SH-SY5Y (cell line): ENCODE data around the gene LEKR1.

Experiments used
- GATA2 ChIP-seq: IDR thresholded peaks from 2 replicates; pipeline ENCODE4 v1.6.1; 2011; ENCODE audit warnings: mild to moderate bottlenecking, low read depth, low read length
- GATA3 ChIP-seq: IDR thresholded peaks from 2 replicates; pipeline ENCODE4 v1.6.1; 2011; ENCODE audit warnings: low read depth, mild to moderate bottlenecking, low read length, moderate library complexity

LEKR1 gene

DNA sequence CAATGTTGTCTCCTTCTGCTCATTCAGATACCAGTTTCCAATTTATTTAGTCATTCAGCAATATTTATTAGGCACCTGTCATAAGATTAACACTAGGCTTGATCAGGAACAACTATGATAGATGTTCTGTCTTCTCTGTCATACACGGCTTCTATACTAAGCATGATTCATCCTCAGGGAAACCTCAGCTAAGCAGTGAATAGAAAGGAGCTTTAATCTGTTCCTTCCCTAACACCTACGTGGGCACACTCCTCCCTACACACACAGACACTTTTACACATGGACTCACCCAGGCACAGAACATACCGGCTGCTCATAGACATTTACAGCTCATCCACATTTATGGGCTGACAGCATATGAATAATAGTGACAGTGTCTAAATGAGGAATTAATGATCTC lies 136.9 kb downstream of the LEKR1 start:
- TF ChIP-seq GATA3 (no peak), GATA2 (no peak)

DNA sequence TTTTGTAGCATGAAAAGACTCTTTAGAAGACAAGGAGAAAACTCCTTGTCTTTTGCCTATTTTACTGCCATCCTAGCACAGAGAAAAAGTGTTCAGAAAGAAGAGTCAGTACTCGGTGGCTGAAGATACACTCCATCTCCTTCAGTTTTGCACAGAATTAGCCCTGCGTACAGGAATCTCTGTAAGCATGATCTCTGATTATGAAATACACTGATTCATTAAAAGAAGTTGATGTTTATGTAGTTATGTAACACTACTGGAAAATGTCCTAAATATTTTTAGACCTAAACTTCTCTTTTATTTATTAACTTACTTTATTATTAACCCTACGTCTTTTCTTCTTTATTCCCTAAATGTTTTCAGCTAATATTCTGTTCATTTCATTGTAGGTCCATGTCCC lies 138.4 kb downstream of the LEKR1 start:
- no peak for TF ChIP-seq GATA2

DNA sequence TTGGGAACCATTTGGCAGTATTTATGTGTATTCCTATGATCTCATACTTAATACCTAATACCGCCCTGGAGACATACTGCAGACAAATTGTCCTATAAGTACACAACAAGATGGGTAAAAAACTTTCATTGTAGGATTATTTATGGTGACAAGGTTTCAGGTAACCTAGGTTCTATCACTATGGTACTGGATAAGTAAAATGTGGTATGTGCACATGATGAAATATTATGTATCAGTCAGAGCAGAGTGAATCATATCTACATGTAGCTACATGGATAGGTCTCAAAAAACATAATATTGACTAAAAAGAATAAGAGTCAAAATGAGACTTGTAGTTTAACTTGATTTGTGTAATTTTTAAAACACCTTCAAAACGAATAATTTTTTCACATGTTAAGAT lies 147.8 kb downstream of the LEKR1 start:
- TF ChIP-seq GATA3 (no peak), GATA2 (no peak)

DNA sequence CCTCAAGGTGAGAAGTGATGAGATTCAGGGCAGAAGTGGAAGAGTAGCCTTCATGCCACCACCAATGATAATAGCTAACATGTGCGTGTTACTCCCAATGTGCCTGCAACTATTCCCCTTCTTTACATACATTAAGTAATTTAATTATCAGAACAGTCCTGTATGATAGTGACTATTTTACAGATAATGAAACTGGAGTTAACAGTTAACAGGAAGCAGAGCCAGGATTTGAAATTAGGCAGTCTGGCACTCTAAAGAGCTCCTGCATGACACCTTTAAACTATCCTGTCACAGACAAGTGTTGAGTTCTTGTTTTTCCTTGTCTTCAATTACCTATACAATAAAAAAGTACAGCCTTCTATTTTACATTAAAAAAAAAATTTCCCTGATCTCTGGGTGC lies 148.8 kb downstream of the LEKR1 start:
- no peak for TF ChIP-seq GATA2
- no peak for TF ChIP-seq GATA3

DNA sequence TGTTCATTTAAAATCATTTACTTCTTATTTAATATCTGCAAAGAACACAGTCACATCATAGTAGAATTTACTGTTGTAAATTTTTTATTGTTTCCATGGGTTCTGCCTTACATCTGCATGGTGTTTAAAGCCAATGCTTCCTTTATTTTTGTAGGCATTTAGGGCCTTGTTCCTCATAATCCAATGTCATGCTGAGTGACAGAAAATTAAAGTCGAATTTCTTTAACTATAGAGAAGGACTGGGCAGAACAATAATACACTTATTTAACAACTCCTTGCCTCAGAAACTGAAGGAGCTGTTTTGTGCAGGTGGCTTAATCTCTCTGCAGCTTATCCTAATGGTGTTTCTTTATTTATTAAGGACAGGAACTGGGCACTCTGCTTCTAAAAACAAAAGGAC lies 149.6 kb downstream of the LEKR1 start:
- TF ChIP-seq GATA2: no peak
- no peak for TF ChIP-seq GATA3

DNA sequence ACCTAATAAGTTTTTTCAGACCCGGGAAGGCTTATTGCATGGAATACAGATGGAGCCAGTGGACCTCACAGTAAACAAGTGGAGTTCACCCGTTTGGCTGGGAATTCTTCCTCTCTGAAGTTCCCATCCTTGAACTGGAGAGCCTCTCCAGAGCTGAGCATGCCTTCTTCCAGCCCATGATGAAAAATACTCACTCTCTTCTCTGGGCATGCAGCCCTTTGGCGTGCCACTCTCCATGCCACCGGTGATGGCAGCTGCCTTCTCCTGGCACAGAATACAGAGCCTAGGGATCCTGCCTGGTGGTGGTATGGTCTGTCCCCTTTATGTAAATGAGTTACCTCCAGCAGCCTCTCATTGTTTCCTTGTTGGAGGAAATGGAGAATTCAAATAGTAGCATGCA lies 150.8 kb downstream of the LEKR1 start:
- TF ChIP-seq GATA2: no peak
- TF ChIP-seq GATA3: no peak

DNA sequence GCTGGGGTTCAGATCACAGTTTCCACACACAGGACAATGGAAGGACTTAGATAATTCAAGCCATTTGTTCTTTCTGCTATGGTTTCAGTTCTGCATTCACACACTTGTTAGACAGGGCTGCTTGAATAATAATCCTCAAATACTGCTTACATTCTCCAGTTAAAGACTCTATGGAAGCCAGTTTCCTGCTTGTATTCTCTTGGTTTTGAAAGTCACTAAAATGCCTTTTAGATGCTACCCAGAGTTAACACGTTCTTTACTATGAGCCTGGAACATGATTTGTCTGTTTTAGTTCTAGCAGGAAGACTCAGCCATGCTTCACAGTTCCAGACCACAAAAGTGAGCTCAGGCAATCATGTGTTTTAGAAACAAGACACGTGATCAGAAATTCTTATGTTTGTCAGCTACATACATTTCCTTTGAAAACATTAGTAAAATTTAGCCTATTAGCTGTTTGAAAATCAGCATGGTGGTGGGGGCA lies 152.4 kb downstream of the LEKR1 start:
- no peak for TF ChIP-seq GATA2
- no peak for TF ChIP-seq GATA3

DNA sequence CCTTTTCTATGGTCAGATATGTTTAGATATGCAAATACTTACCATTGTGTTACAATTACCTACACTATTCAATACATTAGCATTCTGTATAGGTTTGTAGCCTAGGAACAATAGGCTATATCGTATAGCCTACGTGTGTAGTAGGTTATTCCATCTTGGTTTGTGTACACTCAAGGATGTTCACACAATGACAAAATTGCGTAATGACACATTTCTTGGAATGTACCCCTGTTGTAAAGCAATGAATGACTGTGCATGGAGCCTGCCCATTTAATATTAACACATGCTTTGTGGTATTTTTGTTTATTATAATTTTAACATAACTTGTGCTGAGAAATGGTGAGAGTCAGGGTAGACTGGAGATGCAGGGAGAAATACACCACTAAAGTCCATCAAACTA lies 154.9 kb downstream of the LEKR1 start:
- TF ChIP-seq GATA3 (no peak), GATA2 (no peak)

DNA sequence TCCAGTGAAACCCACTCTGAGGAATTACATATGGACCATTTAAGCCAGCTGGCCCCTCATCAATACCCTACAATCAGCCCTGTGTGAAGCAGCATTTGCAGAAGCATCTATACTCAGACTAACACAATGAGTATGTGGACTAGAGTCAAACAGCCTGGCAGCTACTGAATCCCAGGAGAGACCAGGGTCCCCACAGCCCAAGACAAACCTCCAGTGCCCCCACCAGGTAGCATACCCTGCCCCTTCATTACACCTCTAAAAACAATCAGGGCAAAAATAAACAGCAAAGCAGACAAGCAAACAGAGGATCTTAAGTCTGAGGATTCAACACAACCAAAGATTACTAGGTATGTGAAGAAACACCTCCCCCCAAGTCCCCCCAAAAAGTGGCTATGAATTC lies 157.4 kb downstream of the LEKR1 start:
- TF ChIP-seq GATA3 (no peak), GATA2 (no peak)

DNA sequence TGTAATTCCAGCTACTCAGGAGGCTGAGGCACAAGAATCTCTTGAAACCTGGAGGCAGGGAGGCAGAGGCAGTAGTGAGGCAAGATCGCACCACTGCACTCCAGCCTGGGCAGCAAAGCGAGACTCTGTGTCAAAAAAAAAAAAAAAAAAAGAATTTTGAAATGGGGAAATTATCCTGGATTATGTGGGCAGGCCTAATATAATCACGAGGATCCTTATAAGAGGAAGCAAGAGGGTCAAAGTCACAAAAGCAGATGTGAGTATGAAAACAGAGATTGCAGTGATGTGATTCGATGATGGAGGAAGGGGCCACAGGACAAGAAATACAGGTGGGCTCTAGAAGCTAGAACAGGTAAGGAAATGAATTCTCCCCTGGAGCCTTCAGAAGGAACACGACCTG lies 159.6 kb downstream of the LEKR1 start:
- TF ChIP-seq GATA2 (no peak), GATA3 (no peak)

DNA sequence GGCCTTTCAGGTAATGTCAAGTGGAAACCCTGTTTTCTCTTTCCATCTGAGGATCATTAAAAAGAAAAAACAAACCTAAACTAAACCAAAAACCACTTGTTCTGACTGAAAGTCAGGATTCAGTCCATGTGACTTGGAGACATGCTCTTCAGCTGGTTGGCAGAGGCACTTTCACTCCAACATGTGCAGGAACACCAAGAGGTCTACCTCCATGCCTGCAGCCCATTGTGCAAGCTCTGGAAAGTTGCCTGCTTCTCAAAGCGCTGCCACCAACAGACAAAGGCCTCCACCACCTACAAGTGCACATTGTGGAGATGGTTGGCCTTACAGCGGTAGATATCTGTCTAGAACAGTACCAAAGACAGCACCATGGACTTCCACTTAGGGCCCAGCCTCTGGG lies 161.8 kb downstream of the LEKR1 start:
- TF ChIP-seq GATA2: no peak

DNA sequence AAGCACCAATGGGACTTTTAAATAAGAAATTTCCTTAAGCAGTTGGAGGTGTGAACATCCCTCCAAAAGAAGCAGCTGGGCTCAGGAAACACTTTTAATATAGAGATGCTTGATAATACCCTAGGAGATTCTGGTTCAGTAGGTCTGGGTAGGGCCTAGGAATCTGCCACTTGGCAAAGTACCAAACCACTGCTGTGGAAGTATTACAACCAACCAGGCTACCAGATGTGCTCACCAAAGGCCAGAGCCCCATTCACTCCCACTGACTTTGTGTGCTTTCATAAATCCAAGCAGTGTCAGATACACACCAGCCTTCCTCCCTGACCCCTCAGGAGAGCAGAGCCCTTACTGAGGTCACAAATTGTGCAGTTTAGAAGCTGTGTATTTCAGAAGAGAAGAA lies 171.2 kb downstream of the LEKR1 start:
- TF ChIP-seq GATA3: no peak
- no peak for TF ChIP-seq GATA2

DNA sequence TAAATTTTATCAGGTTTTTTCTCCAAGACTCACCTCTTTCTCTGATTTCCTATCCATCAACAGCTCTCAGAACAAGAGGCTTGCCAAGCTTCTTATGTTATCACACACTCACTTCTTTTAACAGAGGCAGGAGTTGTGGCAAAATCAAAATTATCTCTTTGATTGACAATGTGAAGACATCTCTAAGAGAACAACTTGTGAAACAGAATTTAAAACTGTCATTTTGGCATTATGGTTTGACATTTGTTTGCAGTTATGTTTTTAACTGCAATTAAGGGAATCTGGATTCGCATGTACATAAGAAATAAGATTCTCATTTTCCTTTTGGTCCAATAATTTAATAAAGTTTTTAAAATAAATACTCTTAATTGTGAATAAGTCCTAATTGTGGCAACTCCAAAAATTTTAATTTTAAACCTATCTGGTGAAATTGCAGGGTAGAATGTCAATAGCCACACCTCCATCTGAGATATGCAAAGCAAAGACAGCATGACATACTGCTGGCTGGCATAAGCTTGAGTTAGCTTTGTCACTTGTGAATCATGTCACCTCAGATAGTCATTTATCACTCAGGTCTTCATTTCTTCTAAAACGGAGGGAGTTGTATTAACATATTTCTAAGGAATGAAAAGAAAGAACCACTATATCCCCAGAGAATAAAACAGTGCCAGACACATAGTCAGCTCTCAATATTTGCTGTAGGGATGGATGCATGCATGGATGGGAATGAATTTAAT lies 175.2 kb downstream of the LEKR1 start:
- TF ChIP-seq GATA3 (no peak), GATA2 (no peak)

DNA sequence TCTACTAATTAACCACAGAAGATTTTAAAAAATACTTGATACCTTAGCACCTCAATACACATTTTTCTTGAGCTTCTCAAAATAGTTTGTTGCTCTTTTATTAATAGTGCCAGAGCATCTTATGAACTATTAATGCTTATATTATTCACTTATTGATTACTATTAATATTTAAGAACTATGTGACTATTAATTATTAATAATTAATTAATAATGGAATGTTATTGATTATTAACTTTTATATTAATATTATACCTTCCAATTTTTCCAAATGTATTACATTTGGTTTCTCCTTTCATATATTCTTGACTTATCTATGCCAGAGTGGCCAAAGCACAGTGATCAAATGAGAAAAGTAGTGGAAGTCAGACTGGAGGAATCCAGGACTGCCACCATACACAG lies 195.5 kb downstream of the LEKR1 start:
- TF ChIP-seq GATA3 (no peak), GATA2 (no peak)

DNA sequence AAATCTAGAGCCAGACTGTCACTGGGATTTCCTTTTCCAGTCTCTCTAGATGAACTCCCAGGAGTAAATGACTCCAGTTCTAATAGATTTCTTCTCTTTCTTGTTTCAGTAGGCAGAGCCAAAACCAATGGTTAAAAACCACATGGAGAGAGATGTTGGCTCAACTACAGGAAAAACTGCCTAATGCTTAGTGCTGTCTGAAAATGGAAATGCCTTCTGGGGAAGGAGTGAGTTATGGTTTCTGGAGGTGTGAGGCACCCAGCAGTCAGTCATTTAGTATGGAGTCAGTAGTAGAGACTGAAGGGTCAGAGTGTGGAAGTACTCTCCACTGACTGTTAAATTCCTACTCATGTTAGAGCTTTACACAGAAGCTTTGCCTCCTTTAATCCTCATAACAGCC lies 197.1 kb downstream of the LEKR1 start:
- TF ChIP-seq GATA3 (no peak), GATA2 (no peak)

DNA sequence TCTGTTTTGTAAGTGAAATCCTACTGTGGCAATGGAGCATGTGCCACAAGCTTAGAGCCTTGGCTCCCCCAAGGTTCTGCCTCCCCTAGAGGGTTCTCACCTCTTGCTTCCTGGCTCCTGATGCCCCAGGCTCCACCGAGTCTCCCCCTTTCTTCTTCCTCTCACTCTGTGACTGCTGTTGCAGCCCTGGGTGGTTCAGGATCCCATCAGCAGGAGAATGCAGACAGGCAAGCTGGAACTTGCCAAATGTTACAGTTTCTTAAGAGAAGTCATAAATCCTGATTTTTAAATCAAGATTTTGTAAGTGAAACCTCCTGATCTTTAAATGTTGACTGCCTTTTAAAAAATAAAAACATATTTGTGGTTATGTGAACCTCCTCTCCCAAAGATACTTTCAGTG lies 199.9 kb downstream of the LEKR1 start:
- TF ChIP-seq GATA3 (no peak), GATA2 (no peak)
